GM18868 (cell line): ENCODE data around the gene ZFP30.

Experiments
- ATAC-seq: cut with Tn5 transposase; IDR thresholded peaks from one replicate; pipeline ENCODE4 v1.9.1; 2021; ENCODE audit warnings: mild to moderate bottlenecking, moderate library complexity; ENCODE audit not compliant: unreplicated experiment

Gene ZFP30

GRCh38 chr19:37564624-37565369, 90.5 kb downstream of the ZFP30 start:
- no peak for ATAC-seq
